ENCODE measurements around the gene AKAP13.
"Not testable (repeated sequence)": the region's sequence is repeated elsewhere in the genome, so short reads cannot be mapped to it uniquely, and the experiment has no call there.

Gene AKAP13

GRCh38 chr15:85380217-85380811 is at the start of gene AKAP13:
Gene AKAP13 (plus strand): TSS chr15:85380603. CDS start chr15:85485721, 105,118 bp downstream.
- DNase-seq (ENCODE audit: low spot score) = peak; percentile 99

- no peak for DNase-seq (ENCODE audit: low spot score)
These were observed 49.4 kb upstream of the AKAP13 start for GRCh38 chr15:85330901-85331588.

GRCh38 chr15:85331655-85332285 is 48.6 kb upstream of the AKAP13 start:
- no peak for DNase-seq (ENCODE audit: low spot score)

- no peak for DNase-seq (ENCODE audit: low spot score)
These were observed 47.1 kb upstream of the AKAP13 start for GRCh38 chr15:85333132-85333831.

GRCh38 chr15:85334241-85334640 is 46.2 kb upstream of the AKAP13 start:
- no peak for DNase-seq (ENCODE audit: low spot score)

GRCh38 chr15:85335193-85335942 is 45.0 kb upstream of the AKAP13 start:
- DNase-seq (ENCODE audit: low spot score) = no peak

- no peak for DNase-seq (ENCODE audit: low spot score)
These were observed 43.5 kb upstream of the AKAP13 start for GRCh38 chr15:85336880-85337279.

- no peak for DNase-seq (ENCODE audit: low spot score)
These were observed 42.9 kb upstream of the AKAP13 start for GRCh38 chr15:85337425-85338074.

- no peak for DNase-seq (ENCODE audit: low spot score)
These were observed 40.1 kb upstream of the AKAP13 start for GRCh38 chr15:85340321-85340665.

- no peak for DNase-seq (ENCODE audit: low spot score)
These were observed 39.6 kb upstream of the AKAP13 start for GRCh38 chr15:85340852-85341251.

- DNase-seq (ENCODE audit: low spot score) = not testable (repeated sequence)
These were observed 38.2 kb upstream of the AKAP13 start for GRCh38 chr15:85342163-85342562.

GRCh38 chr15:85343443-85343842 is 37.0 kb upstream of the AKAP13 start:
- not testable (repeated sequence) for DNase-seq (ENCODE audit: low spot score)

- not testable (repeated sequence) for DNase-seq (ENCODE audit: low spot score)
These were observed 36.2 kb upstream of the AKAP13 start for GRCh38 chr15:85344241-85344640.

- not testable (repeated sequence) for DNase-seq (ENCODE audit: low spot score)
These were observed 35.7 kb upstream of the AKAP13 start for GRCh38 chr15:85344653-85345114.

- DNase-seq (ENCODE audit: low spot score) = not testable (repeated sequence)
These were observed 35.0 kb upstream of the AKAP13 start for GRCh38 chr15:85345196-85345918.

- DNase-seq (ENCODE audit: low spot score) = not testable (repeated sequence)
These were observed 33.8 kb upstream of the AKAP13 start for GRCh38 chr15:85346462-85347084.

GRCh38 chr15:85347264-85348047 is 32.9 kb upstream of the AKAP13 start:
- DNase-seq (ENCODE audit: low spot score) = not testable (repeated sequence)

GRCh38 chr15:85348048-85348766 is 32.2 kb upstream of the AKAP13 start:
- not testable (repeated sequence) for DNase-seq (ENCODE audit: low spot score)

- not testable (repeated sequence) for DNase-seq (ENCODE audit: low spot score)
These were observed 31.3 kb upstream of the AKAP13 start for GRCh38 chr15:85349062-85349461.
